Measurements from ENCODE around the gene SLC35F4. TPM values are rescaled to one million over a fixed set of nuclear protein-coding genes. Genes with fewer than 3 reads are reported as not detected.
"Not testable (repeated sequence)": the region's sequence is repeated elsewhere in the genome, so short reads cannot be mapped to it uniquely, and the experiment has no call there.

SLC35F4 gene
- total RNA-seq, 1 donor from 2014 or later = not detected

DNA sequence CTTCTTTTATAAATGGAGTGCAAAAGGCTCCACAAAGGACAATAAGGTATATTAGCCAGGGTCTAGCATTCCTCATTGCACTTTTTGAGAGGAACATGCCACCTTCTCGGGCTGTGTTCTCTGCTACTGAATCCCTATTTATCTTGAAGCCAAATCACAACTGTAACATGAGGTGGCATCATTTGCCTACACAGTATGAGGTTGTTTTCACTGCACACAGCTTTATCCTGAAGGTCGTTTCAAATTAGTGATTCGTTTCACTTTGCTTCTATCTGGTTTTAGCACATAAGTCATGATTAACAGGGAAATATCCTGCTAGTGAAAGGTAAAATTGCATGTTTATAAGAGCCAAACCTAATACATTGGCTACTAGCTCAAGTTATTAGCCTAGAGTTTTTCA, 153.8 kb downstream of the SLC35F4 start:
- no peak for TF ChIP-seq POLR2AphosphoS5 (IDR thresholded peaks at IDR 0.05; ENCODE audit: insufficient read depth in 1 of 2, low read depth in 1 of 2)
- TF ChIP-seq, protein P1, sequence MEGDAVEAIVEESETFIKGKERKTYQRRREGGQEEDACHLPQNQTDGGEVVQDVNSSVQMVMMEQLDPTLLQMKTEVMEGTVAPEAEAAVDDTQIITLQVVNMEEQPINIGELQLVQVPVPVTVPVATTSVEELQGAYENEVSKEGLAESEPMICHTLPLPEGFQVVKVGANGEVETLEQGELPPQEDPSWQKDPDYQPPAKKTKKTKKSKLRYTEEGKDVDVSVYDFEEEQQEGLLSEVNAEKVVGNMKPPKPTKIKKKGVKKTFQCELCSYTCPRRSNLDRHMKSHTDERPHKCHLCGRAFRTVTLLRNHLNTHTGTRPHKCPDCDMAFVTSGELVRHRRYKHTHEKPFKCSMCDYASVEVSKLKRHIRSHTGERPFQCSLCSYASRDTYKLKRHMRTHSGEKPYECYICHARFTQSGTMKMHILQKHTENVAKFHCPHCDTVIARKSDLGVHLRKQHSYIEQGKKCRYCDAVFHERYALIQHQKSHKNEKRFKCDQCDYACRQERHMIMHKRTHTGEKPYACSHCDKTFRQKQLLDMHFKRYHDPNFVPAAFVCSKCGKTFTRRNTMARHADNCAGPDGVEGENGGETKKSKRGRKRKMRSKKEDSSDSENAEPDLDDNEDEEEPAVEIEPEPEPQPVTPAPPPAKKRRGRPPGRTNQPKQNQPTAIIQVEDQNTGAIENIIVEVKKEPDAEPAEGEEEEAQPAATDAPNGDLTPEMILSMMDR (IDR thresholded peaks at IDR 0.05) = no peak
- no peak for TF ChIP-seq POLR2A (IDR thresholded peaks at IDR 0.05)
- Histone ChIP-seq H3K36me3 (no peaks in the 10 kb centered on the region), H3K27ac (no peak overlapping the region), H3K27me3 (no peaks in the 10 kb centered on the region), H3K4me3 (no peak overlapping the region), H3K4me1 (no peaks in the 10 kb centered on the region), H3K9me3 (no peaks in the 10 kb centered on the region)
- intact Hi-C loops (cut with DNase I) = no loop called here
- no peak for DNase-seq (ENCODE audit: extremely low spot score in 2 of 2)

DNA sequence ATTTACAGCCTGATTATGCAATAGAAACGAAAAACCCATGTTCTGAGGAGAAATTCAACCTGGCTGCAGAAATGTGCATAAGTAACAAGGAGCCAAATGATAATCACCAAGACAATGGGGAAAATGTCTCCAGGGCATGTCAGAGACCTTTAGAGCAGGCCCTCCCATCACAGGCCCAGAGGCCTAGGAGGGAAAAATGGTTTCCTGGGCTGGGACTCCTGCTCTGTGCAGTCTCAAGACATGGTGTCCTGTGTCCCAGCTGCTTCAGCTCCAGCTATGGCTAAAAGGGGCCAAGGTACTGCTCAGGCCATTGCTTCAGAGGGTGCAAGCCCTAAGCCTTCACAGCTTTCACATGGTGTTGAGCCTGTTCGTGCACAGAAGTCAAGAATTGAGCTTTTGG, 156.0 kb downstream of the SLC35F4 start:
- Histone ChIP-seq H3K9me3 (no peaks in the 10 kb centered on the region), H3K27me3 (no peaks in the 10 kb centered on the region), H3K4me3 (no peak overlapping the region), H3K4me1 (no peaks in the 10 kb centered on the region), H3K27ac (no peak overlapping the region), H3K36me3 (no peaks in the 10 kb centered on the region)
- intact Hi-C loops (cut with DNase I) = no loop called here
- no peak for DNase-seq (ENCODE audit: extremely low spot score in 2 of 2)
- TF ChIP-seq POLR2A (IDR thresholded peaks at IDR 0.05) = no peak
- TF ChIP-seq, protein P1 (IDR thresholded peaks at IDR 0.05) = no peak
- TF ChIP-seq POLR2AphosphoS5 (IDR thresholded peaks at IDR 0.05; ENCODE audit: insufficient read depth in 1 of 2, low read depth in 1 of 2) = no peak

DNA sequence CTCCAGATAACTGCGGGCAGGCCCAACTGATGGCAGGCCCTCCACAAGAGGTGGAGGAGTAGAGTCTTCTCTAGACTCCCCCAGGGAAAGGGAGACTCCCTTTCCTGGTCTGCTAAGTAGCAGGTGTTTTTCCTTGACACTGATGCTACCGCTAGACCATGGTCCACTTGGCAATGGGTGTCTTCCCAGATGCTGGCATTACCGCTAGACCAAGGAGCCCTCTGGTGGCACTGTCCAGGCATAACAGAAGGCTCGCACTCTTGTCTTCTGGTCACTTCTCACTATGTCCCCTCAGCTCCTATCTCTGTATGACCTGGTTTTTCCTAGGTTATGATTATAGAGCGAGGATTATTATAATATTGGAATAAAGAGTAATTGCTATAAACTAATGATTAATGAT, 156.8 kb downstream of the SLC35F4 start:
- H3K4me1 ChIP-seq; H3K27ac ChIP-seq; H3K4me3 ChIP-seq; DNase-seq (ENCODE audit: extremely low spot score in 2 of 2); H3K9me3 ChIP-seq; H3K27me3 ChIP-seq; intact Hi-C loops (cut with DNase I); H3K36me3 ChIP-seq: not testable (repeated sequence)

DNA sequence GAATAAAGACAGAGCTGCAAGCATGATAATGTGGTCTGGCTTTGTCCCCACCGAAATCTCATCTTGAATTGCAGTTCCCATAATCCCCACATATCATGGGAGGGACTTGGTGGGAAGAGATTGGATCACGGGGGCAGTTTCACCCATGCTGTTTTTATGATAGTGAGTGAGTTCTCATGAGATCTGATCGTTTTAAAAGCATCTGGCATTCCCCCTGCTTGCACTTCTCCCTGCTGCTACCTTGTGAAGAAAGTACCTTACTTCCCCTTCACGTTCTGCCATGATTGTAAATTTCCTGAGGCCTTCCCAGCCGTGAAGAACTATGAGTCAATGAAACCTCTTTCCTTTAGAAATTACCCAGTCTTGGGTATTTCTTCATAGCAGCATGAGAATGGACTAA, 158.7 kb downstream of the SLC35F4 start:
- DNase-seq (ENCODE audit: extremely low spot score in 2 of 2) = no peak
- Histone ChIP-seq H3K36me3 (no peaks in the 10 kb centered on the region), H3K27me3 (no peaks in the 10 kb centered on the region), H3K4me3 (no peak overlapping the region), H3K9me3 (no peaks in the 10 kb centered on the region), H3K4me1 (no peaks in the 10 kb centered on the region), H3K27ac (no peak overlapping the region)
- intact Hi-C loops (cut with DNase I) = no loop called here
- TF ChIP-seq POLR2A (IDR thresholded peaks at IDR 0.05) (no peak), POLR2AphosphoS5 (IDR thresholded peaks at IDR 0.05; ENCODE audit: insufficient read depth in 1 of 2, low read depth in 1 of 2) (no peak)
- TF ChIP-seq, protein P1 (IDR thresholded peaks at IDR 0.05) = no peak

DNA sequence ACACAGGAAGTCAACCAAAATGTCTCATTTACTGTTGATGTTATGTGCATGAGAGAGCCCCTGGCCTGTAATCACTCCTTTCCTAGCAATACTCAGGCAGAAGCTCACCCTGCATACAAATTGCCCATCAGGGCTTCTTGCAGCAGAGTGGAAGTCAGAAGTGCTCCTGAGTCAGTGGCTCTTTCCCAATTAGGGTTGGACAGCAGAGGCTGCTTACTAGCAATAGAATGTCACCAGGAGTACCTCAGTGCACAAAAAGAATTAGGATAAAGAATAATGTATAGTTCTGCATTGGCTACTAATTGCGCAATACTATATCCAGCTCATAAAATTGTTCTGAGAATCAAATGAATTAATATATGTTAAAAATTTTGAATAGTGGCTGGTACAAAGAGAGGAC, 161.1 kb downstream of the SLC35F4 start:
- intact Hi-C loops (cut with DNase I) = no loop called here
- no peaks in the 10 kb centered on the region for H3K27me3 ChIP-seq
- no peak for DNase-seq (ENCODE audit: extremely low spot score in 2 of 2)
- no peaks in the 10 kb centered on the region for H3K36me3 ChIP-seq
- H3K4me1 ChIP-seq = no peaks in the 10 kb centered on the region
- H3K9me3 ChIP-seq = no peaks in the 10 kb centered on the region
- no peak overlapping the region for H3K27ac ChIP-seq
- TF ChIP-seq POLR2A (IDR thresholded peaks at IDR 0.05) = no peak
- TF ChIP-seq, protein P1 (IDR thresholded peaks at IDR 0.05) = no peak
- no peak for TF ChIP-seq POLR2AphosphoS5 (IDR thresholded peaks at IDR 0.05; ENCODE audit: insufficient read depth in 1 of 2, low read depth in 1 of 2)
- no peak overlapping the region for H3K4me3 ChIP-seq

DNA sequence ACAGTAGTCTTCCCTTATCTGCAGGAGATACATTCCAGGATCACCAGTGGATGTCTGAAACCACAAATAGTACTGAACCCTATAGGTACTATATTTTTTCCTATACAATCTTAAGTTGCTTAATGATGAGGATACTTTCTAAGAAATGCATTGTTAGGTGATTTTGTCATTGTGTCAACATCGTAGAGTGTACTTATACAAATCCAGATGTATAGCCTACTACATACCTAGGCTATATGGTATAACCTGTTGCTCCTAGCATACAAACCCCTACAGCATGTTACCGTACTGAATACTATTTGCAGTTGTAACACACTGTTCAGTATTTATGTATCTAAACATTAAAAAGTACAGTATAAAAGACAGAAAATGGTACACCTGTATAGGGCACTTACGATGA, 165.9 kb downstream of the SLC35F4 start:
- no peak overlapping the region for H3K27ac ChIP-seq
- H3K4me3 ChIP-seq = no peak overlapping the region
- no peaks in the 10 kb centered on the region for H3K36me3 ChIP-seq
- TF ChIP-seq POLR2A (IDR thresholded peaks at IDR 0.05) (no peak), POLR2AphosphoS5 (IDR thresholded peaks at IDR 0.05; ENCODE audit: insufficient read depth in 1 of 2, low read depth in 1 of 2) (no peak)
- TF ChIP-seq, protein P1 (IDR thresholded peaks at IDR 0.05) = no peak
- no peaks in the 10 kb centered on the region for H3K9me3 ChIP-seq
- DNase-seq (ENCODE audit: extremely low spot score in 2 of 2) = no peak
- no peaks in the 10 kb centered on the region for H3K4me1 ChIP-seq
- intact Hi-C loops (cut with DNase I) = no loop called here
- no peaks in the 10 kb centered on the region for H3K27me3 ChIP-seq

Data from vagina (tissue), 2 donors.